ENCODE results near the gene MIEN1. TPM values are rescaled to one million over a fixed set of nuclear protein-coding genes. Genes with fewer than 3 reads are reported as not detected.

Gene MIEN1
- total and polyA plus RNA-seq, 2 donors = 56.4 to 84.3 TPM

DNA sequence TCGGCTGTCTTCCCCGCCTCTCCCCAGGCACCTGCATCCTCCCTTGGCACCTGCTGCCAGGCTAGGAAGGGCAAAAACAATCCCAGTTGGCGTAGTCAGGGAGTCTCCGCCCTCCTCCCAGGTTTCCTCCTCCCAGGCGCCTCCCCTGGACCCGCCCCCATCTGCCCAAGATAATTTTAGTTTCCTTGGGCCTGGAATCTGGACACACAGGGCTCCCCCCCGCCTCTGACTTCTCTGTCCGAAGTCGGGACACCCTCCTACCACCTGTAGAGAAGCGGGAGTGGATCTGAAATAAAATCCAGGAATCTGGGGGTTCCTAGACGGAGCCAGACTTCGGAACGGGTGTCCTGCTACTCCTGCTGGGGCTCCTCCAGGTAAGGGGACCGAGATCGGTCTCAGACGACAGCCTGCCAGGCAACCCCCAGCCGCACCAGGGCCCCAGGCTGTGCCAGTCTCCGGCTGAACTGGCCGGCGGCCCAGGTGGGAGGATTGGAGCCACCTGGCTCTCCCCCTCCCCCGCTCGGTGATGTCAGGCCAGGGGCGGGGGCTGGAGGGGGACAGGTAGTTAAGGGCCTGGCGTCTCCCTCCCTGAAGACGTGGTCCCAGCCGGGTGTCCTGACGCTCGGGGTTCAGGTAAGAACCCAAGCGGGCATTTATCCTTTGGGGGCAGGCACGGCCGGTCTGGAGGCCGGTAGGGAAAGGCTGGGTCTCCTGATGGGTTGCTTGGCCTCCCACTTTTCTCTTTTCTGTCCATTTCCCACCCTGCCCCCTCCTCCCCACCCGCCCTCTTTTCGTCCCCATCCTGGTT lies 7.6 kb upstream of the MIEN1 start, which contains the start of gene GRB7:
Gene GRB7, plus strand, starts transcription at position 179 of the 808 bp plus-strand sequence. CDS start 4,364 bp downstream, outside the sequence.
- WGBS = 9% methylated on average over 34 of the region's 34 CpGs
- peak in 1 of 9 donors; percentile 55 for DNase-seq (ENCODE audit: low read depth in 6 of 9, low spot score in 9 of 9)
- H3K27ac ChIP-seq (ENCODE audit: low read depth in 1 of 2, low read length in 1 of 2) = peak within 1 kb of the TSS in 1 of 2 donors; percentile 56
- peaks cover 0 to 5% of the 10 kb centered on the region in 2 donors for H3K9me3 ChIP-seq (ENCODE audit: control insufficient read depth in 2 of 2, insufficient read depth in 1 of 2, low read length in 1 of 2)
- peak within 1 kb of the TSS; percentile 14 to 34 for H3K4me3 ChIP-seq (ENCODE audit: low read length in 2 of 2)
- H3K36me3 ChIP-seq (ENCODE audit: control insufficient read depth in 2 of 2, insufficient read depth in 2 of 2, low read length in 1 of 2) = no peaks in the 10 kb centered on the region
- H3K4me1 ChIP-seq (ENCODE audit: control insufficient read depth in 2 of 2, insufficient read depth in 2 of 2, low read length in 2 of 2) = peaks cover 17 to 53% of the 10 kb centered on the region in 2 donors
- H3K27me3 ChIP-seq (ENCODE audit: control insufficient read depth in 2 of 2, insufficient read depth in 1 of 2, low read length in 1 of 2) = peaks cover 8 to 74% of the 10 kb centered on the region in 2 donors

DNA sequence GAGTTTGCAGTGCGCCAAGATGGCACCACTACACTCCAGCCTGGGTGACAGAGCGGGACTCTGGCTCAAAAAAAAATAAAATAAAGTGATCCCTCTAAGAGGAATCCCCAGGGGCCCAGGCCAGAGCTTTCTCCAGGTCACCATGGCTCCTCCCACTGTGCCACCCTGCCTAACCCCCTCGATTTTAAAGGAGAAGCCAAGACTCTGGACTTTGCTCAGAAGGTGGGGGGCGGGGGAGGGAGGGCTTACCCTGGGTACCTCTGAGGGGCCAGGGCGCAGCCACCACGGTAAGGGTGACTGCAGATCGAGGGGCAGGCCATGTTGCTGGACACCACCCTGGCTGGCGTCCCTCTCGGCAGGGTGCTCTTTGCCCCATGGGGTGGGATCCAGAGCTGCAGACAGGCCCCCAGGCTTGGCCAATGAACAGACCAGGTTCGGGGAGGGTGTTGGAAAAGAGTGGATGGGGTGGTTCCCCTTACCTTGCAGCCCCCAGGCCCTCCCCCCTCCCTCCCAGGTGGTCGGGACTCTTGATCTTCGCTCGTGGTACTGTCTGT lies 7.0 kb upstream of the MIEN1 start:
- Histone ChIP-seq H3K27ac (ENCODE audit: low read depth in 1 of 2, low read length in 1 of 2) (no peak overlapping the region), H3K4me3 (ENCODE audit: low read length in 2 of 2) (no peak overlapping the region)
- no peak for DNase-seq (ENCODE audit: low read depth in 6 of 9, low spot score in 9 of 9)

DNA sequence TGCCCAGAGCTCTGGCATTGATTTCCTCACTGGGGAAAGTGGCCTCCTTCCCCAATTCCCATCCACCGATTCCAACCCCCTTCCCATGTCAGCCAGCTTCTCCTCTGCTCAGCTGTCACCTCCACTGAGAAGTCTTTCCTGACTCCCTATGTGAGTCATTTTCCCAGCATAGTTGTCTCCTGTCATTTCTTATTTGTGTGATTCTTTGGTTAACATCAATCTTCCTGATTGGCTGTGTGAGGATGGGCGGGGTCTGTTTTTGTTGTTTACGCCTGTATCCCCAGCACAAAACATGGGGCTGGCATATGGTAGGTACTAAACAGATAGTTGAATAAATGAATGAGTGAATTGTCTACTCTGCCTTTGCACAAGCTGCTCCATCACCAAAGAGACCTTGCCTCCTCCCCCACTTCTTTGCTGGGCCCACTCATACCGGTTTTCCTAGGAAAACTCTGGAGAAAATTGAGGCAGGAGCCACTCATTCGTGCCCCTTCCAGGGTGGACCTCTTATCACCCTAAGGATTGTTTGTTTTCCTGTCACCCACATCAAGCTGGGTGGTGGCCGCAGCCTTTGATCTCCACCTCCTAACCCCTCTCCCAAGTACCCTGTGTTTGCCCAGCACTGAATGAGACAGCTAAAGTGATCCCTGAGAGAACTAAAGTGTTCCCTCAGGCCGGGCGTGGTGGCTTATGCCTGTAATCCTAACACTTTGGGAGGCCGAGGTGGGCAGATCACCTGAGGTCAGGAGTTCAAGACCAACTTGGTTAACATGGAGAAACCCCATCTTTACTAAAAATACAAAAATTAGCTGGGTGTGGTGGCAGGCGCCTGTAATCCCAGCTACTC lies 6.2 kb upstream of the MIEN1 start:
- WGBS = 90% methylated on average over 10 of the region's 10 CpGs
- Histone ChIP-seq H3K4me3 (ENCODE audit: low read length in 2 of 2) (no peak overlapping the region), H3K4me1 (ENCODE audit: control insufficient read depth in 2 of 2, insufficient read depth in 2 of 2, low read length in 2 of 2) (peaks cover 17 to 53% of the 10 kb centered on the region in 2 donors), H3K36me3 (ENCODE audit: control insufficient read depth in 2 of 2, insufficient read depth in 2 of 2, low read length in 1 of 2) (no peaks in the 10 kb centered on the region), H3K27me3 (ENCODE audit: control insufficient read depth in 2 of 2, insufficient read depth in 1 of 2, low read length in 1 of 2) (peaks cover 5 to 66% of the 10 kb centered on the region in 2 donors), H3K27ac (ENCODE audit: low read depth in 1 of 2, low read length in 1 of 2) (no peak overlapping the region), H3K9me3 (ENCODE audit: control insufficient read depth in 2 of 2, insufficient read depth in 1 of 2, low read length in 1 of 2) (peaks cover 0 to 5% of the 10 kb centered on the region in 2 donors)
- no peak for DNase-seq (ENCODE audit: low read depth in 6 of 9, low spot score in 9 of 9)

More for the DNA sequence above, 7.0 kb upstream of the MIEN1 start:
- Histone ChIP-seq H3K36me3 (ENCODE audit: control insufficient read depth in 2 of 2, insufficient read depth in 2 of 2, low read length in 1 of 2) (no peaks in the 10 kb centered on the region), H3K9me3 (ENCODE audit: control insufficient read depth in 2 of 2, insufficient read depth in 1 of 2, low read length in 1 of 2) (peaks cover 0 to 5% of the 10 kb centered on the region in 2 donors), H3K4me1 (ENCODE audit: control insufficient read depth in 2 of 2, insufficient read depth in 2 of 2, low read length in 2 of 2) (peaks cover 17 to 53% of the 10 kb centered on the region in 2 donors), H3K27me3 (ENCODE audit: control insufficient read depth in 2 of 2, insufficient read depth in 1 of 2, low read length in 1 of 2) (peaks cover 5 to 69% of the 10 kb centered on the region in 2 donors)
- 58% methylated on average over 13 of the region's 13 CpGs for WGBS

DNA sequence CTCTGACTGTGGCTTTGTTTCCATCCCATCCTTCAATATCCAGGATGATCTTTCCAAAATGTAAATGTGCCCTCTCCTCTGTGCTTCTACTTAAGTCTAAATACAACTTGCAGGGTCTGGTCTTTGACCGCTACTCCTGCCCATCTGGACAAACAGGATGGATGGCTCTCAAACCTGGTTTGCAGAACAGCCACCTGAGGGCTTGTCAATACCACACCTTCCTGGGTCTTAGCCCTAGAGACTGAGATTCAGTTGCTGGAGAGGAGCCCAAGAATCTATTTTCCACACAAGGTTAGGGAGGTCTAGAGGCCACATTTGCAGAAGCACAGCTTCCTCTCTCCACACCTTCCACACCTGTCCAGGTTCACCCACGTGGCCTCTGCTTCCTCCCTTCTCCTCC lies 5.5 kb upstream of the MIEN1 start:
- 73% methylated on average over 2 of the region's 2 CpGs for WGBS
- H3K4me1 ChIP-seq (ENCODE audit: control insufficient read depth in 2 of 2, insufficient read depth in 2 of 2, low read length in 2 of 2) = peaks cover 17 to 49% of the 10 kb centered on the region in 2 donors
- H3K36me3 ChIP-seq (ENCODE audit: control insufficient read depth in 2 of 2, insufficient read depth in 2 of 2, low read length in 1 of 2) = no peaks in the 10 kb centered on the region
- DNase-seq (ENCODE audit: low read depth in 6 of 9, low spot score in 9 of 9) = no peak
- H3K27me3 ChIP-seq (ENCODE audit: control insufficient read depth in 2 of 2, insufficient read depth in 1 of 2, low read length in 1 of 2) = peaks cover 5 to 60% of the 10 kb centered on the region in 2 donors
- H3K27ac ChIP-seq (ENCODE audit: low read depth in 1 of 2, low read length in 1 of 2) = no peak overlapping the region
- peaks cover 0 to 5% of the 10 kb centered on the region in 2 donors for H3K9me3 ChIP-seq (ENCODE audit: control insufficient read depth in 2 of 2, insufficient read depth in 1 of 2, low read length in 1 of 2)
- no peak overlapping the region for H3K4me3 ChIP-seq (ENCODE audit: low read length in 2 of 2)

DNA sequence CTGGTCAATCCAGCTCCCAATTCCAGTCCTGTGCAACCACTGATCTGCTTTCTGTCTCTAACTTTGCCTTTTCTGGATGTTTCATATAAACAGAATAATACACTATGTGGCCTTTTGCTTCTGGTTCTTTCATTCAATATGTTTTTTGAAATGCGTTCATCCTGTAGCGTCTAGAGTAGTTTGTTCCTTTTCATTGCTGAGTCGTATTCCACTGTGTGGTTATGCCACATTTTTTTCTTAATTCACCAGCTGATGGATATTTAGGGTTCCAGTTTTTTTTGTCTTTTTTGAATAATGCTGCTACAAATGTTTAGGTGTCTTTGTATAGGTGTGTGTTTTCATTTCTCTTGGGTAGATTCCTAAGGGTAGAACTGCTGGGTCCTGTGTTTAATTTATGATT lies 2.3 kb upstream of the MIEN1 start:
- Histone ChIP-seq H3K27me3 (ENCODE audit: control insufficient read depth in 2 of 2, insufficient read depth in 1 of 2, low read length in 1 of 2) (peaks cover 2 to 27% of the 10 kb centered on the region in 2 donors), H3K9me3 (ENCODE audit: control insufficient read depth in 2 of 2, insufficient read depth in 1 of 2, low read length in 1 of 2) (no peaks in the 10 kb centered on the region), H3K27ac (ENCODE audit: low read depth in 1 of 2, low read length in 1 of 2) (no peak overlapping the region), H3K4me3 (ENCODE audit: low read length in 2 of 2) (no peak overlapping the region), H3K4me1 (ENCODE audit: control insufficient read depth in 2 of 2, insufficient read depth in 2 of 2, low read length in 2 of 2) (peaks cover 11 to 31% of the 10 kb centered on the region in 2 donors), H3K36me3 (ENCODE audit: control insufficient read depth in 2 of 2, insufficient read depth in 2 of 2, low read length in 1 of 2) (peaks cover 17 to 19% of the 10 kb centered on the region in 2 donors)
- over 99% methylated on average over 3 of the region's 3 CpGs for WGBS
- DNase-seq (ENCODE audit: low read depth in 6 of 9, low spot score in 9 of 9) = no peak

DNA sequence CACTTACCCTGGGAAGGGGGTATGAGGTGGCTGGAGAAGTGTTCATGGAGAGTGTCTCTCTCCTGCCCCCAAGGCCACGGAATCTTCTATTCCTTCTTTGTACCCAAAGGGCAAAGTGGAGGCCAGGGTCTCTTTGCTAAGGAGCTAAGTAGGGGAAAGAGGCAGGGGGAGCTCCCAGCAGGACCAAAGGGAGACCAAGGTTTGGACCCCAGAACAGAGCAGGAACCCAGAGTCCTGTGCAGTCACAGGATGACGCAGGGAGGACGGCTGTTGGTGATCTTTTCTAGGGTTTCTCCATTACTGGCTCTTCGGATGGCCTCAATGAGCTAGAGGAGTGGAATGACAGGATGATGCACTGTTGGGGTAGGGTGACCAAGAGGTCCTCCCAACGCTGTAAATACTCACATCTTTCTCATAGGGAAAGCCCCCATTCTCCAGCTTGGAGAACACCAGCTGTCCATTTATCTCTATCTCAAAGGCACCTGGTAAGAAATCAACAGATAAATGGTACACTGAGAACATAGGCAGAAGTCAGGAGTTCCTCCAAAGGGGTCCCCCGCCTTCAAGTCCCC lies 966 bp downstream of the MIEN1 start:
- H3K36me3 ChIP-seq (ENCODE audit: control insufficient read depth in 2 of 2, insufficient read depth in 2 of 2, low read length in 1 of 2) = peaks cover 31 to 36% of the 10 kb centered on the region in 2 donors
- no peak for DNase-seq (ENCODE audit: low read depth in 6 of 9, low spot score in 9 of 9)
- H3K27ac ChIP-seq (ENCODE audit: low read depth in 1 of 2, low read length in 1 of 2) = no peak overlapping the region
- H3K27me3 ChIP-seq (ENCODE audit: control insufficient read depth in 2 of 2, insufficient read depth in 1 of 2, low read length in 1 of 2) = peaks cover 0 to 3% of the 10 kb centered on the region in 2 donors
- 92% methylated on average over 6 of the region's 6 CpGs for WGBS
- H3K4me3 ChIP-seq (ENCODE audit: low read length in 2 of 2) = peak overlapping the region; percentile 89 to 96
- H3K9me3 ChIP-seq (ENCODE audit: control insufficient read depth in 2 of 2, insufficient read depth in 1 of 2, low read length in 1 of 2) = no peaks in the 10 kb centered on the region
- peaks cover 9 to 14% of the 10 kb centered on the region in 2 donors for H3K4me1 ChIP-seq (ENCODE audit: control insufficient read depth in 2 of 2, insufficient read depth in 2 of 2, low read length in 2 of 2)

DNA sequence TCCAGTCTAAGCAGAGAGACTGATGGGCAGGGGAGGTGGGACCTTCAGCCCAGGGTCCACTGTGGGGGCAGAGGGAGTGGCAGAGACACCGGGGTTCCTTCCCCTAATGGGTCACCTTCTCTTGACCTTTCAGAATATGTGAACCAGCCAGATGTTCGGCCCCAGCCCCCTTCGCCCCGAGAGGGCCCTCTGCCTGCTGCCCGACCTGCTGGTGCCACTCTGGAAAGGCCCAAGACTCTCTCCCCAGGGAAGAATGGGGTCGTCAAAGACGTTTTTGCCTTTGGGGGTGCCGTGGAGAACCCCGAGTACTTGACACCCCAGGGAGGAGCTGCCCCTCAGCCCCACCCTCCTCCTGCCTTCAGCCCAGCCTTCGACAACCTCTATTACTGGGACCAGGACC lies 2.8 kb downstream of the MIEN1 start:
- Histone ChIP-seq H3K27ac (ENCODE audit: low read depth in 1 of 2, low read length in 1 of 2) (no peak overlapping the region), H3K27me3 (ENCODE audit: control insufficient read depth in 2 of 2, insufficient read depth in 1 of 2, low read length in 1 of 2) (no peaks in the 10 kb centered on the region), H3K4me3 (ENCODE audit: low read length in 2 of 2) (no peak overlapping the region), H3K4me1 (ENCODE audit: control insufficient read depth in 2 of 2, insufficient read depth in 2 of 2, low read length in 2 of 2) (peaks cover 9 to 14% of the 10 kb centered on the region in 2 donors), H3K36me3 (ENCODE audit: control insufficient read depth in 2 of 2, insufficient read depth in 2 of 2, low read length in 1 of 2) (peaks cover 31 to 36% of the 10 kb centered on the region in 2 donors), H3K9me3 (ENCODE audit: control insufficient read depth in 2 of 2, insufficient read depth in 1 of 2, low read length in 1 of 2) (no peaks in the 10 kb centered on the region)
- WGBS = 95% methylated on average over 10 of the region's 10 CpGs
- DNase-seq (ENCODE audit: low read depth in 6 of 9, low spot score in 9 of 9) = no peak

DNA sequence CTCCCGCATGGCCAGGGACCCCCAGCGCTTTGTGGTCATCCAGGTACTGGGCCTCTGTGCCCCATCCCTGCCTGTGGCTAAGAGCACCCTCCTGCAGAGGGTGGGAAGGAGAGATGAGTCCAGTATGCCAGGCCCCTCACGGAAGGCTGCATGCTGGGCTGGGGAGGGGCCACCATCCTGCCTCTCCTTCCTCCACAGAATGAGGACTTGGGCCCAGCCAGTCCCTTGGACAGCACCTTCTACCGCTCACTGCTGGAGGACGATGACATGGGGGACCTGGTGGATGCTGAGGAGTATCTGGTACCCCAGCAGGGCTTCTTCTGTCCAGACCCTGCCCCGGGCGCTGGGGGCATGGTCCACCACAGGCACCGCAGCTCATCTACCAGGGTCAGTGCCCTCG lies 3.7 kb downstream of the MIEN1 start:
- WGBS = 98% methylated on average over 9 of the region's 9 CpGs
- no peak overlapping the region for H3K27ac ChIP-seq (ENCODE audit: low read depth in 1 of 2, low read length in 1 of 2)
- no peaks in the 10 kb centered on the region for H3K9me3 ChIP-seq (ENCODE audit: control insufficient read depth in 2 of 2, insufficient read depth in 1 of 2, low read length in 1 of 2)
- peaks cover 9 to 14% of the 10 kb centered on the region in 2 donors for H3K4me1 ChIP-seq (ENCODE audit: control insufficient read depth in 2 of 2, insufficient read depth in 2 of 2, low read length in 2 of 2)
- no peak for DNase-seq (ENCODE audit: low read depth in 6 of 9, low spot score in 9 of 9)
- no peaks in the 10 kb centered on the region for H3K27me3 ChIP-seq (ENCODE audit: control insufficient read depth in 2 of 2, insufficient read depth in 1 of 2, low read length in 1 of 2)
- peaks cover 31 to 36% of the 10 kb centered on the region in 2 donors for H3K36me3 ChIP-seq (ENCODE audit: control insufficient read depth in 2 of 2, insufficient read depth in 2 of 2, low read length in 1 of 2)
- no peak overlapping the region for H3K4me3 ChIP-seq (ENCODE audit: low read length in 2 of 2)

Data from thymus (tissue), 11 donors.